ENCODE data around the gene PFKP. TPM values are rescaled to one million over a fixed set of nuclear protein-coding genes. Genes with fewer than 3 reads are reported as not detected.

The PFKP gene
- total RNA-seq, 2 experiments from 2014 or later: 32.2 to 38.9 TPM

DNA sequence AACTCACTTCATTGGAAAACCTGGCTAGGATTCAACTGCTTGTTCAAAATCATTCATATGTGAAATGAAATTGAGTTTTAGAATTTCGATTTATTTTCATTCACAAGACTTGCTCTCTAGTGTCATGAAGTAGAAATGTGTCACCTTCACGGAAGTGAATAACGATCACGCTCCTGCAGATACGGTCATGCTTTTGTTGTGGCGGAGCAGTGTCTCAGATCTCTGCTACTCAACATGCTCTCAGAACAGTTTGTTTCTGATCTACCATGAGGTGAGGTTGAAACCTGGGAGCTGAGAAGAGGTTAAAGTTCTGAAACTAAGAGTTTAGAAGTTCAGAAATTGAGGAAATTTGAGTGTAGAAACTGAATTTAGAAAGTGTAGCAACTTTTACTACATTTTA, 119.0 kb downstream of the PFKP start:
- H3K4me3 ChIP-seq (ENCODE audit: low read length): no peak overlapping the region
- ATAC-seq (ENCODE audit: poor library complexity) (peak; percentile 100), DNase-seq (peak; percentile 22 to 73 (median 40))
- Mint-ChIP-seq H3K9me3 (no peaks in the 10 kb centered on the region), H3K36me3 (ENCODE audit: low read depth) (no peaks in the 10 kb centered on the region), H3K4me3 (peak overlapping the region; percentile 26), H3K27ac (peak overlapping the region; percentile 62), H3K4me1 (ENCODE audit: low read depth) (peaks cover 18% of the 10 kb centered on the region), H3K27me3 (peaks cover 13% of the 10 kb centered on the region)
- POLR2A ChIA-PET: interaction anchor here (0.7 to 1.6 kb wide), 2 partner anchors 14 to 1963 kb away, joined by 3 to 11 read pairs; partner anchors contain the start of gene PITRM1
- intact Hi-C loops (cut with DNase I, micrococcal nuclease): no loop called here
- H3K9me3 ChIP-seq (ENCODE audit: control insufficient read depth in 1 of 2, insufficient read depth in 1 of 2, low read length in 2 of 2): no peaks in the 10 kb centered on the region
- H3K4me1 ChIP-seq (ENCODE audit: insufficient read depth, low read length): peaks cover 5% of the 10 kb centered on the region
- no peak overlapping the region for H3K27ac ChIP-seq (ENCODE audit: low read depth in 1 of 2, low read length in 2 of 2)
- peaks cover 0 to 4% of the 10 kb centered on the region in 2 experiments for H3K27me3 ChIP-seq (ENCODE audit: control insufficient read depth in 1 of 2, insufficient read depth in 2 of 2, low read length in 2 of 2)
- H3K36me3 ChIP-seq (ENCODE audit: insufficient read depth, low read length): no peaks in the 10 kb centered on the region
- CTCF ChIA-PET: interaction anchor here (1.3 kb wide), 1 partner anchor 11 kb away, joined by 5 read pairs; no protein-coding TSS in a partner anchor
- no peak for TF ChIP-seq CTCF (IDR thresholded peaks at IDR 0.05)

Other genes starting within 250 kb of the PFKP start
- 10 to 100 TPM; 76.7 to 77.8 TPM for gene PITRM1, start 105.2 kb downstream of the PFKP start, total RNA-seq

Data from CD4-positive, alpha-beta T cell (primary cell).